SK-N-MC (cell line): ENCODE results near the gene NRCAM.

Experiments used
- DNase-seq: peaks from one replicate; pipeline ENCODE4 v3.0.0-alpha.2; 2011; ENCODE audit warnings: low read depth, low spot score
- H3K27ac ChIP-seq: fragments of 200-600 bp; sonication (generic); 2 replicates; pipeline ENCODE4 v1.5.1; 2016; ENCODE audit warnings: mixed run types
- H3K36me3 ChIP-seq: fragments of 200-600 bp; sonication (generic); 2 replicates; pipeline ENCODE4 v1.6.1; 2017; ENCODE audit warnings: antibody characterized with exemption, low read length, mixed read lengths; ENCODE audit not compliant: insufficient read depth
- H3K4me3 ChIP-seq: fragments of 200-600 bp; sonication (generic); 2 replicates; pipeline ENCODE4 v1.5.1; 2016
- H3K9ac ChIP-seq: fragments of 200-600 bp; sonication (generic); 2 replicates; pipeline ENCODE4 v1.8.0; 2017; ENCODE audit warnings: mixed run types, mixed read lengths; ENCODE audit not compliant: insufficient read length
- H3K9me3 ChIP-seq: fragments of 200-600 bp; sonication (generic); 2 replicates; pipeline ENCODE4 v1.6.1; 2017; ENCODE audit warnings: low read depth, mild to moderate bottlenecking, antibody characterized with exemption, low read length, moderate library complexity, mixed read lengths
- EZH2 ChIP-seq: fragments of 200-600 bp; sonication (generic); IDR thresholded peaks from one replicate; pipeline ENCODE4 v1.6.1; 2017; ENCODE audit warnings: antibody characterized with exemption
- FOXP2 ChIP-seq: optimal IDR thresholded peaks from 2 replicates; pipeline ENCODE3; 2011; ENCODE audit warnings: mild to moderate bottlenecking, moderate library complexity; ENCODE audit not compliant: insufficient read depth; ENCODE audit errors: extremely low read length, control extremely low read depth
- POLR2AphosphoS5 ChIP-seq: IDR thresholded peaks from 2 replicates; pipeline ENCODE4 v1.6.1; 2012; ENCODE audit warnings: mild to moderate bottlenecking, low read depth, low read length, borderline replicate concordance

NRCAM gene

DNA sequence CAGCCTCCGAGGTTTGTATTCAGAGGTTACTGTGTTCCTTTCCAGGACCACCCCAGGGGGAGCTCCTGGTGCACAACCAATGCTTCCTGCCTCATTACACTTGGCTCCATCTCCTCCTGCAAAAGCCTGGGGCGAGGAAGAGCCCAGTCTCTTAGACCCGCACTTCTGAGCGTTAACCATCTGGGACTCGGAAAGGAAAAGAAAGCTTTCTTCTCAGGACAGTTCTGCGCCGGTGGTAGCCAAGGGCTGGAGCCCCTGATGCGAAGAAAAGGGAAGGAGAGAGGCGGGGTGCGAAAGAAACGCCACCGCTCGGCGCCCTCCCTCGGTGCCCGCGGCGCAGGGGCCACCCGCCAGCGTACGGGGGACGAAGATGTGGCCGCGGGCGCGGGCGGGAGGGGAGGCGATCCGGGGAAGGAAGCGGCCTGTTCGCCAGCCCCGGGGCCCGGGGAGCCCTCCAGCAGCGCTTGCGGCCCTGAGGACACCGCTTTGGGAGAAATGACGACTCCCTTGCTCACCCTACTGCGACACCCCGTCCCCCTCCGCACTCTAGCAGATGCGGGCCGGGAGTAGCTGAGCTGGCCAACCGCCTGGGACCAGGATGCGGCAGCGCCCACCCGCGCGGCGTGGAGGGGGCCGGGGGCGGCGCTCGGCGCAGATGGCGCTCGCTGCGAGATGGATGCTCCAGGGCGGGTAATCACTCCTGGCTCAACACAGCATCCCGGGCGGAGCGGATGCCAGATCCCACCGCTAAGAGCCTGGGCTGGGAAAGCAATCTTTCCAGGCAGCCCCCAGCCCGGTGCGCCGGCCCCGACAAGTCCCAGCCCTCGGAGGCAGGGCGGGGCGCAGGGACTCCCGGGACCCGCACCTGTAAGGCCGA is 1.3 kb downstream of the NRCAM start:
- Histone ChIP-seq H3K4me3 (peak overlapping the region; percentile 85), H3K36me3 (no peaks in the 10 kb centered on the region), H3K9me3 (no peaks in the 10 kb centered on the region), H3K9ac (no peak overlapping the region), H3K27ac (no peak overlapping the region)
- TF ChIP-seq EZH2 = no peak
- no peak for TF ChIP-seq POLR2AphosphoS5
- no peak for TF ChIP-seq FOXP2
- DNase-seq = peak; percentile 6

DNA sequence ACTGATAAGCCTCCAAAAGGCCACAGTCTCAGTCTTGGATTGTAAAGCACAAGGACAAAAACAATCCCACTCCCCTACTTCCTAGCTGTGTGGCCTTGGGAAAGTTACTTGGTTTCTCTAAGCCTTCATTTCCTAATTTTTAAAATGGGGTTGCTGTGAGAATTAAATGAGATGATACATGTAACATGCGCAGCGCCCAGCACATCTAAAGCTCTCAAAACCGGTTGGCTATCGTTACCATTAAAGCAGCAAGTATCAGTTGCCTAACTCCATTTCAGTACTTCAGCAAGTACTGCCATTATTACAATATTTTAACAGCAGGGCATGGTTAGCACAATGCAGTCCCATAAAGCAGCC is 1.9 kb downstream of the NRCAM start:
- Histone ChIP-seq H3K9me3 (no peaks in the 10 kb centered on the region), H3K36me3 (no peaks in the 10 kb centered on the region), H3K4me3 (peak overlapping the region; percentile 85), H3K9ac (no peak overlapping the region), H3K27ac (no peak overlapping the region)
- DNase-seq = no peak
- TF ChIP-seq EZH2 (no peak), POLR2AphosphoS5 (no peak), FOXP2 (no peak)

DNA sequence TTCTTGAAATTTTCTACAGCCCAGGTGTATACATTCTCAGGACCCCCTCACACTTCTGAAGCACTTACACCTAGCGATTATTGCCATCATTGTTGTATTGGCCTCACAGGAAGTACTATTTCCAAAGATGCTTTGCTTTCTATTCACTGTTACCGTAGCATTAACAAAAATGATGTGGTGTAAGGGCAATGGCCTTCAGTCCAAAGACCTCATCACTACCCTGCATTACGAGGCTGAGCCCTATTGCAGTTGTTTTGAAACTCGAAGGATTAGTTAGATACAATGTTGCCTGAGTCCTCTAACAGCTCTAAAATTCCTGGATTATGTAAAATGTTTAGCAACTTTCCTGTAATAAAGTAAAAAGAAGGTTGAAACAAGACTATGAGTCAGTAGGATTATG is 2.9 kb downstream of the NRCAM start:
- H3K4me3 ChIP-seq = no peak overlapping the region
- no peaks in the 10 kb centered on the region for H3K9me3 ChIP-seq
- no peak for DNase-seq
- H3K27ac ChIP-seq = no peak overlapping the region
- H3K9ac ChIP-seq = no peak overlapping the region
- H3K36me3 ChIP-seq = no peaks in the 10 kb centered on the region
- TF ChIP-seq POLR2AphosphoS5 = no peak
- no peak for TF ChIP-seq FOXP2
- TF ChIP-seq EZH2 = no peak

DNA sequence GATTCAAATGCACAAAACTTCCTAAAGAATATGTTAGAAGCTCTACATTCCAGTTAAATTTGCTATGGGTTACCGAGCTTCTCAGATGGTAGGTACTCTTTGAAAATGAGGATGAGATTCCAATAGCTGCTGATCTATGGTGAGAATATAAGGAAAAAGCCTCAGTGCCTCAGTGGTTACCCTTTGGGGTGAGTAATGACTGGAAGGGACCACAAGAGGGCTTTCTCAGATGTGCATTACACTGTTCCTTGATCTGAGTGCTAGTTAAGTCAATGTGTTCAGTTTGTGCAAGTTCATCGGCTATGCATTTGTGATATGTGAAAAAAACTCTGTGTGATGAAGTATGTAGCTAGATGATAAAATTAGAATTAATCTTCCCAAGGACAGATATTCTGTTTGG is 3.5 kb downstream of the NRCAM start:
- Histone ChIP-seq H3K9me3 (no peaks in the 10 kb centered on the region), H3K9ac (no peak overlapping the region), H3K4me3 (no peak overlapping the region), H3K27ac (no peak overlapping the region), H3K36me3 (no peaks in the 10 kb centered on the region)
- TF ChIP-seq FOXP2 (no peak), EZH2 (no peak), POLR2AphosphoS5 (no peak)
- DNase-seq = no peak

DNA sequence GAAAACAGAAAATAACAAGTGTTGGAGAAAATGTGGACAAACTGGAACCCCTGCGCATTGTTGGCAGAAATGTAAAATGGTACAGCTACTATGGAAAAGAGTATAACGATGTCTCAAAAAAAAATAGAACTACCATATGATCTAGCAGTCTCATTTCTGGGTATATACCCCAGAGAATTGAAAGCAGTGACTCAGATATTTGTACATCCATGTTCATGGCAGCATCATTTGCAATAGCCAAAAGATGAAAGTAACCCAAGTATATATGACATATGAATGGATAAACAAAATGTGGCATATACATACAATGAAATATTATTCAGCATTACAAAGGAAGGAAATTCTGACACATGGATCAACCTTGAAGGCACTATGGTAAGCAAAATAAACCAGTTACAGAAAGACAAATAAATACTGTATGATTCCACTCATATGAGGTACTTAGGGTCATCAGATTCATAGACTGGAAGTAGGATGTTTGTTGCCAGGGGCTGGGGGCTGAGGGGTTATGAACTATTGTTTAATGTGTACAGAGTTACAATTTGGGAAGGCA is 4.9 kb downstream of the NRCAM start:
- Histone ChIP-seq H3K36me3 (no peaks in the 10 kb centered on the region), H3K4me3 (no peak overlapping the region), H3K27ac (no peak overlapping the region), H3K9me3 (no peaks in the 10 kb centered on the region), H3K9ac (no peak overlapping the region)
- DNase-seq = no peak
- TF ChIP-seq FOXP2 (no peak), EZH2 (no peak), POLR2AphosphoS5 (no peak)

DNA sequence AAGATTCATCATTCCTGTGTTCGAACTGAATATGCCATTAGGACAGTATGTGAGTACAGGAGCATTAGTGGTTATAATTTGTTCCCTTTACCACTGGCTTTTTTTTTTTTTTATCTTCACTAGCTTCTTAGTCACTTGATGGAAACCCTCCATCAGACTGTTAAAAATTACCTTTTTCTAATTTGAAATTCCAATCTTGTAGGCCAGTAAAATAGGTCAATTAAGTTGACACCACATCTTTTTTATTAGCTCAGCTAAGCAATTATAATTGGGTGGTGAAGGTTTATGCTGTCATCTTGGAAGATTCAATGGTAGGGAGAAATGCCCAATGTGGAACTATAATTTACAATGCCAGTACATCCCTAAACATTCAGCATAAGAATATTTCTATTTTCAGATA is 6.1 kb downstream of the NRCAM start:
- TF ChIP-seq EZH2 = no peak
- H3K9ac ChIP-seq = no peak overlapping the region
- H3K27ac ChIP-seq = no peak overlapping the region
- H3K9me3 ChIP-seq = no peaks in the 10 kb centered on the region
- DNase-seq = no peak
- H3K4me3 ChIP-seq = no peak overlapping the region
- H3K36me3 ChIP-seq = no peaks in the 10 kb centered on the region

DNA sequence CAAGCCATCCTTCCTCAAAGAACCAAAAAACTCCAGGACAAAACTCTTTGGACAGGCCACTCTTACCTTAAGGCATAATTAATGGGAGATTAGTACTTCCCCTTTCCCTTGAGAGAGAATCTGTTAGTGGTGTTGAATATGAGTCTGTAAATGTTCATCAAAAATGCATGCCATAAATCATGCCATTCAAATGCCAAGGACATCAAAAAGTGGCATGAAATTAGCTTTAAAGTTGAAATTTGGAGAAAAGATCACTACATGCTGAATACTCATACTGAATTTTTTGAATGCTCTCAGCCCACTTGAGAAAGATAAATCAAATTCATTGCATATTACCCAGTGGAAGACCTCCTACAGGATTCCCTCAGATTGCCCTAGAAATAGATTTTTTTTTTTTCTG is 6.7 kb downstream of the NRCAM start:
- Histone ChIP-seq H3K9me3 (no peaks in the 10 kb centered on the region), H3K9ac (no peak overlapping the region), H3K36me3 (no peaks in the 10 kb centered on the region), H3K27ac (no peak overlapping the region), H3K4me3 (no peak overlapping the region)
- no peak for DNase-seq
- no peak for TF ChIP-seq POLR2AphosphoS5
- no peak for TF ChIP-seq EZH2
- no peak for TF ChIP-seq FOXP2

DNA sequence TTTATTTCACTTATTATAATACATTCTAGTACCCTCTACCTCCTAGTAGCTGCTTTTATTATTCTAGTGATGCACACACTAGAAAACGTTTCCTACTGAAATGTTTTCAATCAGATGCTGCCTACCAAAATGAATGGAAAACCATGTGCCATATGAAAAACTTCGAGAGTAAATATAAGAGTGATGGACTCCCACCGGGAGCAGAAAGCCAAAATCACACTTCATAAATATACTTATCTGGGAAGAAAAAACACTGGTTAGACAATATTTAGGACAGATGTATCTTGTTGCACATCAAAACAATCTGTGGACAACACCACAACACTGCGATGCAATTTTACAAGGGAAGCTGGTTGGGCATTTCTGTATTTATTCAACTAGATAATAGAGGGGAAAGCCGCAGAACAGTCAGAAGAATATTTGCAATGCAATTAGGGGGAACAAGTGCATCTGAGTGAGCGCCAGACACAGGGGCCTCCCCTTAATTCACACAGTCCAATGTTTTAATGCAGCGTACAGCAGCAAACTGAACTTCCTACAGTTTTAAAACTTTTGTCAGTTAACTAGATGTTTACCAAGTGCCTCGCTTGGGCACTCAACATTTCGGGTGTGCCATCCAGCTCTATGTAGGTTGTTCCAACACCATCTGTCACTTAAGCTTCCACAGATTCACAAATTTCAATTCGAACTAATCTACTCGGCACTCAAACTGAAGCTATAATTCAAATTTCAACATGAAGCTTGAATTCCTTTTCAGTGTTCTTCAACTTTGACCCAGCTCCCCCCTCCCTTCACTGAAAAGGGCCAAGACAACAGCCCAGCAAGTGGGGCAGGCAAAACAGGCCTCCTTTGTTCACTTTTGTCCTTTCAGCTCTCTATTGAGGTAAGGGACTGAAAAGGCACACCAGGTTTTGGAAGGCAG is 7.4 kb downstream of the NRCAM start:
- no peak overlapping the region for H3K9ac ChIP-seq
- H3K4me3 ChIP-seq = no peak overlapping the region
- H3K36me3 ChIP-seq = no peaks in the 10 kb centered on the region
- no peak overlapping the region for H3K27ac ChIP-seq
- TF ChIP-seq EZH2 (no peak), POLR2AphosphoS5 (no peak), FOXP2 (no peak)
- no peaks in the 10 kb centered on the region for H3K9me3 ChIP-seq
- DNase-seq = no peak
